ENCODE data around the gene MRPS25.
A peak's percentile ranks its signal among the peaks of the same experiment; 100 is the strongest.

Gene MRPS25

GRCh38 chr3:15086263-15086662 lies 21.1 kb upstream of the MRPS25 start:
- H3K27ac ChIP-seq, result no peak overlapping the region

GRCh38 chr3:15083252-15083651 lies 18.1 kb upstream of the MRPS25 start:
- DNase-seq (ENCODE audit: low read depth, low spot score), result no peak
- H3K27ac ChIP-seq, result no peak overlapping the region

More at GRCh38 chr3:15086263-15086662, 21.1 kb upstream of the MRPS25 start:
- DNase-seq (ENCODE audit: low read depth, low spot score), result no peak

- peak; percentile 20 for DNase-seq (ENCODE audit: low read depth, low spot score)
- H3K27ac ChIP-seq, result no peak overlapping the region
Observed at GRCh38 chr3:15081960-15082664, 17.0 kb upstream of the MRPS25 start.

GRCh38 chr3:15079091-15079490 lies 14.0 kb upstream of the MRPS25 start:
- no peak for DNase-seq (ENCODE audit: low read depth, low spot score)
- H3K27ac ChIP-seq, result no peak overlapping the region

GRCh38 chr3:15074500-15074899 lies 9.4 kb upstream of the MRPS25 start:
- DNase-seq (ENCODE audit: low read depth, low spot score), result no peak
- no peak overlapping the region for H3K27ac ChIP-seq

- no peak for DNase-seq (ENCODE audit: low read depth, low spot score)
- H3K27ac ChIP-seq, result no peak overlapping the region
Observed at GRCh38 chr3:15071699-15072098, 6.6 kb upstream of the MRPS25 start.

GRCh38 chr3:15069441-15069840 lies 4.3 kb upstream of the MRPS25 start:
- no peak for DNase-seq (ENCODE audit: low read depth, low spot score)

GRCh38 chr3:15066467-15066866 lies 1.4 kb upstream of the MRPS25 start:
- no peak overlapping the region for H3K27ac ChIP-seq
- no peak for DNase-seq (ENCODE audit: low read depth, low spot score)

More at GRCh38 chr3:15069441-15069840, 4.3 kb upstream of the MRPS25 start:
- H3K27ac ChIP-seq, result no peak overlapping the region

- H3K27ac ChIP-seq, result peak overlapping the region; percentile 59
- no peak for DNase-seq (ENCODE audit: low read depth, low spot score)
Observed at GRCh38 chr3:15065550-15066007, 464 bp upstream of the MRPS25 start.

GRCh38 chr3:15064299-15064834 lies 748 bp downstream of the MRPS25 start:
- DNase-seq (ENCODE audit: low read depth, low spot score), result no peak

GRCh38 chr3:15063656-15064286 lies 1.3 kb downstream of the MRPS25 start:
- peak overlapping the region; percentile 59 for H3K27ac ChIP-seq
- DNase-seq (ENCODE audit: low read depth, low spot score), result no peak

More at GRCh38 chr3:15064299-15064834, 748 bp downstream of the MRPS25 start:
- peak overlapping the region; percentile 59 for H3K27ac ChIP-seq

GRCh38 chr3:15063238-15063637 lies 1.9 kb downstream of the MRPS25 start:
- H3K27ac ChIP-seq, result no peak overlapping the region
- no peak for DNase-seq (ENCODE audit: low read depth, low spot score)

- no peak overlapping the region for H3K27ac ChIP-seq
- no peak for DNase-seq (ENCODE audit: low read depth, low spot score)
Observed at GRCh38 chr3:15060029-15060428, 5.1 kb downstream of the MRPS25 start.

GRCh38 chr3:15056676-15057404 lies 8.3 kb downstream of the MRPS25 start:
- no peak for DNase-seq (ENCODE audit: low read depth, low spot score)
- no peak overlapping the region for H3K27ac ChIP-seq

GRCh38 chr3:15055019-15055557 lies 10.0 kb downstream of the MRPS25 start:
- H3K27ac ChIP-seq, result no peak overlapping the region
- no peak for DNase-seq (ENCODE audit: low read depth, low spot score)

- no peak overlapping the region for H3K27ac ChIP-seq
- no peak for DNase-seq (ENCODE audit: low read depth, low spot score)
Observed at GRCh38 chr3:15053541-15053940, 11.6 kb downstream of the MRPS25 start.

GRCh38 chr3:15052335-15053242 lies 12.5 kb downstream of the MRPS25 start:
- H3K27ac ChIP-seq, result no peak overlapping the region
- DNase-seq (ENCODE audit: low read depth, low spot score), result no peak

GRCh38 chr3:15051531-15051930 lies 13.6 kb downstream of the MRPS25 start:
- DNase-seq (ENCODE audit: low read depth, low spot score), result no peak
- no peak overlapping the region for H3K27ac ChIP-seq

- H3K27ac ChIP-seq, result no peak overlapping the region
- no peak for DNase-seq (ENCODE audit: low read depth, low spot score)
Observed at GRCh38 chr3:15050405-15051092, 14.6 kb downstream of the MRPS25 start.

Data from epithelial cell of prostate (primary cell).